T-cell (primary cell): ENCODE results near the gene OSBPL3. TPM values are rescaled to one million over a fixed set of nuclear protein-coding genes. Genes with fewer than 3 reads are reported as not detected.
"Not testable (repeated sequence)": the region's sequence is repeated elsewhere in the genome, so short reads cannot be mapped to it uniquely, and the experiment has no call there.

Experiments
- ATAC-seq, 4 experiments: fragments of 200-7000 bp in 3 of 4; fragments of 150-1000 bp in 1 of 4; cut with Tn5 transposase; replicated peaks in 1 of 4; 1 replicate in 3 of 4; 2 replicates in 1 of 4; pipeline ENCODE4 v1.10.0; 2021; ENCODE audit warnings: moderate library complexity in 3 of 4, mild to moderate bottlenecking in 2 of 4, moderate number of reproducible peaks in 1 of 4
- CTCF ChIA-PET, 2 donors: fragments of 300-600 bp; sonication (Branson Sonifier 250); formaldehyde crosslinking; loops; one replicate each; lab custom pipeline; 2022; ENCODE audit warnings: antibody characterized with exemption in 2 of 2; lab: Charles Lee
- POLR2A ChIA-PET, 2 donors: fragments of 300-600 bp; sonication (Branson Sonifier 250); formaldehyde crosslinking; loops; one replicate each; lab custom pipeline; 2022; ENCODE audit warnings: antibody characterized with exemption in 2 of 2; lab: Charles Lee
- DNase-seq, 35 experiments: peaks; one replicate each; pipeline versions ENCODE4 v3.0.0 to v3.0.0-alpha.2; 2013 to 2023
- H3K27ac ChIP-seq: one replicate; pipeline ENCODE4 v1.5.1; 2013; ENCODE audit warnings: low read length
- H3K27me3 ChIP-seq, 2 experiments: replicated peaks in 1 of 2; 1 replicate in 1 of 2; 2 replicates in 1 of 2; pipeline versions ENCODE4 v1.6.1 to v1.7.0; 2013; ENCODE audit warnings: low read length in 1 of 2, mixed read lengths in 1 of 2; ENCODE audit not compliant: control insufficient read depth in 2 of 2, insufficient read depth in 2 of 2; ENCODE audit errors: extremely low read depth in 1 of 2
- H3K36me3 ChIP-seq, 2 donors: 1 replicate in 1 of 2; 2 replicates in 1 of 2; pipeline versions ENCODE4 v1.6.1 to v1.7.0; 2013; ENCODE audit warnings: low read length in 1 of 2; ENCODE audit not compliant: control insufficient read depth in 2 of 2, insufficient read depth in 1 of 2; ENCODE audit errors: extremely low read depth in 1 of 2
- H3K4me1 ChIP-seq, 2 experiments: 1 replicate in 1 of 2; 2 replicates in 1 of 2; pipeline versions ENCODE4 v1.6.1 to v1.7.0; 2013; ENCODE audit warnings: low read length in 2 of 2, mixed read lengths in 1 of 2; ENCODE audit not compliant: insufficient read depth in 2 of 2, control insufficient read depth in 1 of 2; ENCODE audit errors: extremely low read depth in 1 of 2
- H3K4me3 ChIP-seq, 2 donors: 1 replicate in 1 of 2; 2 replicates in 1 of 2; pipeline versions ENCODE4 v1.5.1 to v1.7.0; 2013; ENCODE audit warnings: mild to moderate bottlenecking in 2 of 2, low read length in 1 of 2, moderate library complexity in 1 of 2; ENCODE audit not compliant: control insufficient read depth in 1 of 2; ENCODE audit errors: extremely low read depth in 1 of 2
- H3K9me3 ChIP-seq: 2 replicates; pipeline ENCODE4 v1.7.0; 2013
- H3K27ac Mint-ChIP-seq, 2 donors: one replicate each; pipeline ENCODE4 v1.8.0; 2020 to 2021; ENCODE audit warnings: mild to moderate bottlenecking in 2 of 2, mixed read lengths in 2 of 2
- H3K27me3 Mint-ChIP-seq, 2 donors: one replicate each; pipeline ENCODE4 v1.8.0; 2021 to 2022; ENCODE audit warnings: mixed read lengths in 2 of 2
- H3K36me3 Mint-ChIP-seq: one replicate; pipeline ENCODE4 v1.8.0; 2021; ENCODE audit warnings: mixed read lengths
- H3K4me1 Mint-ChIP-seq, 3 donors: one replicate each; pipeline ENCODE4 v1.8.0; 2020 to 2022; ENCODE audit warnings: mixed read lengths in 3 of 3, mild to moderate bottlenecking in 1 of 3
- H3K4me3 Mint-ChIP-seq, 3 donors: one replicate each; pipeline ENCODE4 v1.8.0; 2020 to 2022; ENCODE audit warnings: mild to moderate bottlenecking in 3 of 3, mixed read lengths in 3 of 3, moderate library complexity in 3 of 3
- H3K9me3 Mint-ChIP-seq, 3 donors: one replicate each; pipeline ENCODE4 v1.8.0; 2020 to 2022; ENCODE audit warnings: mixed read lengths in 3 of 3
- WGBS: methylation state at CpG from one replicate; pipeline ENCODE4 v1.1.5; 2013; ENCODE audit warnings: missing lambda C conversion rate; ENCODE audit not compliant: insufficient coverage; 5-methylcytosine and 5-hydroxymethylcytosine counted together
- total RNA-seq, 35 experiments: library from RNA in 6 of 35; stranded (reverse) in 6 of 35; fragments of 120-200 nt in 1 of 35; gene quantifications; one replicate each; pipeline versions ENCODE4 v1.2.1 to v1.2.4 and lab custom pipeline; 2013 to 2026

Gene OSBPL3
- total RNA-seq, 5 donors from 2014 or later (not counting 1 experiment from before 2014, with no cell fraction given): 30.2 to 62.7 (median 54.7) TPM

GRCh38 chr7:24799506-24799905 lies 180.5 kb downstream of the OSBPL3 start:
- peaks cover 73% of the 10 kb centered on the region for H3K36me3 Mint-ChIP-seq

GRCh38 chr7:24798261-24798660 lies 181.7 kb downstream of the OSBPL3 start:
- no peaks in the 10 kb centered on the region for H3K27me3 ChIP-seq
- Mint-ChIP-seq H3K36me3 (peaks cover 64% of the 10 kb centered on the region), H3K4me1 (peaks cover 21 to 26% (median 26%) of the 10 kb centered on the region in 3 donors), H3K9me3 (no peaks in the 10 kb centered on the region), H3K27ac (no peak overlapping the region), H3K4me3 (no peak overlapping the region), H3K27me3 (no peaks in the 10 kb centered on the region)
- peaks cover 5 to 29% of the 10 kb centered on the region in 2 donors for H3K36me3 ChIP-seq
- H3K4me3 ChIP-seq: no peak overlapping the region
- ChIA-PET POLR2A (interaction anchor here in 1 of 2 donors (0.7 kb wide), 1 partner anchor 1172 kb away, joined by 3 read pairs; no protein-coding TSS in a partner anchor), CTCF (no interaction called here)
- ATAC-seq (no peak), DNase-seq (no peak)
- H3K27ac ChIP-seq: no peak overlapping the region
- H3K9me3 ChIP-seq: no peaks in the 10 kb centered on the region
- H3K4me1 ChIP-seq: peaks cover 0 to 3% of the 10 kb centered on the region in 2 experiments
- WGBS: no CpG with 5 or more reads among the region's 4 CpGs

More at GRCh38 chr7:24799506-24799905, 180.5 kb downstream of the OSBPL3 start:
- H3K27ac ChIP-seq: no peak overlapping the region
- H3K36me3 ChIP-seq: peaks cover 9 to 38% of the 10 kb centered on the region in 2 donors
- no peak overlapping the region for H3K27ac Mint-ChIP-seq
- no peaks in the 10 kb centered on the region for H3K27me3 ChIP-seq
- no peak overlapping the region for H3K4me3 ChIP-seq
- ChIA-PET POLR2A (no interaction called here), CTCF (no interaction called here)
- peaks cover 12 to 18% (median 17%) of the 10 kb centered on the region in 3 donors for H3K4me1 Mint-ChIP-seq
- no peaks in the 10 kb centered on the region for H3K27me3 Mint-ChIP-seq
- H3K4me1 ChIP-seq: no peaks in the 10 kb centered on the region
- ATAC-seq: no peak
- no peaks in the 10 kb centered on the region for H3K9me3 ChIP-seq
- WGBS: no CpG with 5 or more reads among the region's 3 CpGs
- no peaks in the 10 kb centered on the region for H3K9me3 Mint-ChIP-seq
- no peak overlapping the region for H3K4me3 Mint-ChIP-seq
- DNase-seq: no peak

GRCh38 chr7:24797270-24797669 lies 182.7 kb downstream of the OSBPL3 start:
- H3K36me3 Mint-ChIP-seq: peaks cover 57% of the 10 kb centered on the region
- ATAC-seq (no peak), DNase-seq (no peak)
- Histone ChIP-seq H3K4me3 (no peak overlapping the region), H3K9me3 (no peaks in the 10 kb centered on the region), H3K4me1 (peaks cover 0 to 3% of the 10 kb centered on the region in 2 experiments), H3K27me3 (no peaks in the 10 kb centered on the region), H3K27ac (no peak overlapping the region), H3K36me3 (peaks cover 5 to 20% of the 10 kb centered on the region in 2 donors)
- H3K4me3 Mint-ChIP-seq: no peak overlapping the region
- H3K27me3 Mint-ChIP-seq: no peaks in the 10 kb centered on the region
- H3K9me3 Mint-ChIP-seq: no peaks in the 10 kb centered on the region
- no peak overlapping the region for H3K27ac Mint-ChIP-seq
- POLR2A ChIA-PET: interaction anchor here in 1 of 2 donors (0.7 kb wide), 1 partner anchor 133 kb away, joined by 3 read pairs; no protein-coding TSS in a partner anchor
- 92% methylated on average over 2 of the region's 4 CpGs for WGBS
- H3K4me1 Mint-ChIP-seq: peaks cover 21 to 26% (median 26%) of the 10 kb centered on the region in 3 donors
- CTCF ChIA-PET: interaction anchor here in 1 of 2 donors (0.7 to 1.2 kb wide), 3 partner anchors 15 to 301 kb away, joined by 3 to 5 read pairs (median 3); no protein-coding TSS in a partner anchor

DNA sequence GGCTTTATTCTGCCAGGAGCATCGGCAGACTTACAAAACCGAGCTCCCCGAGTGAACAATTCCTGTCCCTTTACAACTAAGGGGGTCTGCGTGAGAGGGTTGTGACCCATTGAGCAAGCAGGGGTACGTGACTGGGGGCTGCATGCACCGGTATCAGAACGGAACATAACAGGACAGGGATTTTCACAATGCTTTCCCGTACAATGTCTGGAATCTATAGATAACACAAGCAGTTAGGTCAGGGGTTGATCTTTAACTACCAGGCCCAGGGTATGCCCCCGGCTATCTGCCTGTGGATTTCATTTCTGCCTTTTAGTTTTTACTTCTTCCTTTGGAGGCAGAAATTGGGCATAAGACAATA lies 184.6 kb downstream of the OSBPL3 start:
- H3K27ac ChIP-seq: no peak overlapping the region
- DNase-seq (no peak), ATAC-seq (no peak)
- H3K36me3 ChIP-seq: peaks cover 5% of the 10 kb centered on the region in 2 donors
- H3K9me3 ChIP-seq: no peaks in the 10 kb centered on the region
- CTCF ChIA-PET: no interaction called here
- Mint-ChIP-seq H3K4me3 (no peak overlapping the region), H3K36me3 (peaks cover 44% of the 10 kb centered on the region), H3K4me1 (peaks cover 18 to 21% (median 20%) of the 10 kb centered on the region in 3 donors), H3K27me3 (no peaks in the 10 kb centered on the region), H3K9me3 (no peaks in the 10 kb centered on the region), H3K27ac (no peak overlapping the region)
- H3K27me3 ChIP-seq: no peaks in the 10 kb centered on the region
- POLR2A ChIA-PET: no interaction called here
- 97% methylated on average over 7 of the region's 9 CpGs for WGBS
- H3K4me1 ChIP-seq: peaks cover 0 to 3% of the 10 kb centered on the region in 2 experiments
- H3K4me3 ChIP-seq: no peak overlapping the region

GRCh38 chr7:24794751-24795406 lies 185.1 kb downstream of the OSBPL3 start:
- H3K36me3 Mint-ChIP-seq: peaks cover 44% of the 10 kb centered on the region
- H3K27me3 ChIP-seq, H3K36me3 ChIP-seq, DNase-seq, H3K4me3 ChIP-seq, H3K4me1 ChIP-seq, POLR2A ChIA-PET, CTCF ChIA-PET, ATAC-seq, H3K9me3 Mint-ChIP-seq, H3K9me3 ChIP-seq, H3K4me3 Mint-ChIP-seq, H3K27ac ChIP-seq, H3K27me3 Mint-ChIP-seq: not testable (repeated sequence)
- H3K27ac Mint-ChIP-seq: peak overlapping the region; percentile 17 to 49
- WGBS: 82% methylated on average over 21 of the region's 22 CpGs
- H3K4me1 Mint-ChIP-seq: peaks cover 18 to 21% (median 20%) of the 10 kb centered on the region in 3 donors

- ChIA-PET CTCF (interaction anchor here (0.6 to 1.0 kb wide), 4 partner anchors 41 to 1353 kb away, joined by 3 to 9 read pairs (median 4); no protein-coding TSS in a partner anchor), POLR2A (interaction anchor here in 1 of 2 donors (0.6 kb wide), 1 partner anchor 332 kb away, joined by 10 read pairs; no protein-coding TSS in a partner anchor)
- Histone ChIP-seq H3K27ac (no peak overlapping the region), H3K36me3 (peaks cover 5% of the 10 kb centered on the region in 2 donors), H3K27me3 (no peaks in the 10 kb centered on the region), H3K4me3 (no peak overlapping the region), H3K4me1 (peaks cover 0 to 3% of the 10 kb centered on the region in 2 experiments), H3K9me3 (no peaks in the 10 kb centered on the region)
- Mint-ChIP-seq H3K4me3 (no peak overlapping the region), H3K27me3 (no peaks in the 10 kb centered on the region), H3K27ac (peak overlapping the region; percentile 41 to 49), H3K36me3 (peaks cover 43% of the 10 kb centered on the region), H3K4me1 (peaks cover 18 to 21% (median 20%) of the 10 kb centered on the region in 3 donors), H3K9me3 (no peaks in the 10 kb centered on the region)
- DNase-seq (no peak), ATAC-seq (no peak)
- 100% methylated on average over 2 of the region's 9 CpGs for WGBS
Observed at GRCh38 chr7:24793982-24794648, 185.9 kb downstream of the OSBPL3 start.
